ENCODE measurements around the gene ABI3BP.

The ABI3BP gene

DNA sequence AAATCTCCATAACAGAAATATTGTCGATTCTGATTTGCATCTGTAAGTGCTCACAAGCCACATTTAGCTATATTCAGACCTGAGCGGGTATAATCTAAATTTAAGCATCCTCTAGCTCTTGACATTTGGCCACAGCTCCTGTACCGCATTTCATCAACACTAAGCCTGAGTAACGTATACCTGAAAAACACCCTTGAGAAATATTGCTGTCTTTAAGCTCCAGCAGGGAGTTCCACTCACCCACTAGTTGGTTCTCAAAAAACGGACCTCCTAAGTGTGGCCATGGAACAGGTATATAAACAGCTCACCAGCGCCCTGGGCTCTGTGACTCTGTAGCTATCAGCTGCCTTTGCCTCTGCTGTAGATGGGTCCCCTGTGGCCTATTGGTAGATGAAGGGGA, 80.7 kb downstream of the ABI3BP start:
- no peak for DNase-seq (ENCODE audit: low read depth)
- no peak overlapping the region for H3K4me3 ChIP-seq (ENCODE audit: low read depth, low read length)
- TF ChIP-seq, protein P1, sequence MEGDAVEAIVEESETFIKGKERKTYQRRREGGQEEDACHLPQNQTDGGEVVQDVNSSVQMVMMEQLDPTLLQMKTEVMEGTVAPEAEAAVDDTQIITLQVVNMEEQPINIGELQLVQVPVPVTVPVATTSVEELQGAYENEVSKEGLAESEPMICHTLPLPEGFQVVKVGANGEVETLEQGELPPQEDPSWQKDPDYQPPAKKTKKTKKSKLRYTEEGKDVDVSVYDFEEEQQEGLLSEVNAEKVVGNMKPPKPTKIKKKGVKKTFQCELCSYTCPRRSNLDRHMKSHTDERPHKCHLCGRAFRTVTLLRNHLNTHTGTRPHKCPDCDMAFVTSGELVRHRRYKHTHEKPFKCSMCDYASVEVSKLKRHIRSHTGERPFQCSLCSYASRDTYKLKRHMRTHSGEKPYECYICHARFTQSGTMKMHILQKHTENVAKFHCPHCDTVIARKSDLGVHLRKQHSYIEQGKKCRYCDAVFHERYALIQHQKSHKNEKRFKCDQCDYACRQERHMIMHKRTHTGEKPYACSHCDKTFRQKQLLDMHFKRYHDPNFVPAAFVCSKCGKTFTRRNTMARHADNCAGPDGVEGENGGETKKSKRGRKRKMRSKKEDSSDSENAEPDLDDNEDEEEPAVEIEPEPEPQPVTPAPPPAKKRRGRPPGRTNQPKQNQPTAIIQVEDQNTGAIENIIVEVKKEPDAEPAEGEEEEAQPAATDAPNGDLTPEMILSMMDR (IDR thresholded peaks at IDR 0.05; ENCODE audit: control insufficient read depth, extremely low read depth, insufficient read depth) = no peak

DNA sequence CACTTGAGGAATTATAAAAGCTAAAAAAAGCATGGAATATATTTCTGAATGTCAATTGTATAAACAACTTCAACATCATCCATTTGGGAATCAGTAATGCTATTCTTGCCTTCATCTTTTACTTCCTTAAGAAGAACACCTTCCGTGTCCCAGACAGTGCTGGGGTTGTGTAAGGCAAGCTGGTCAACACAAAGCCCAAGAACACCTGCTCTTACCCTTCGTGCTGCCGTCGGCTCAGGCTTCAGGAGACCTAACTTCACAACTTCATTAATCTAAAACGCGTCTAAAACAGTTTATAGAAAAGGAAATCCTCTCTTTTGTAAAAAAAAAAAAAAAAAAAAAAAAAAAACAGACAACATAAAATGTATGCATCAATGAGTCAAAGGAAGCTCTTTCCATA, 81.3 kb downstream of the ABI3BP start:
- no peak overlapping the region for H3K4me3 ChIP-seq (ENCODE audit: low read depth, low read length)
- TF ChIP-seq, protein P1 (IDR thresholded peaks at IDR 0.05; ENCODE audit: control insufficient read depth, extremely low read depth, insufficient read depth) = no peak
- no peak for DNase-seq (ENCODE audit: low read depth)

DNA sequence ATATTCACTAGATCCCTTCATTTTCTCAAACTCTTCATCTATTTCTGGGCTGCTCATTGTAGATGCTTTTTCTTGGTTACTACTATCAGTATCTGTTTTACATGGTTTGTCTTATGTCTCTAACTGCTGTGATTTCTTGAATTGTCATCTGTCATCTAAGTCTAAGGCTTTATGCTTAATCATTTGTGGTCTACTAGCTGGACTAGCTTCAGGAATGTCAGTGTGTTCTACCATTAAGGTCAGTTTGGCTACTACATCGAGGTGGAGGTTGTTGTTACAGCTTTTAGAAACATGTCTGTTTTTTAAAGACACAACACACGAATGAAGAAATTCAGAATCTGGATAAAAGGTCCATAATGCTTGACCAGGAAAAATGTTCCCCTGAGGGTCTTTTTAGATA, 82.2 kb downstream of the ABI3BP start:
- no peak overlapping the region for H3K4me3 ChIP-seq (ENCODE audit: low read depth, low read length)
- no peak for DNase-seq (ENCODE audit: low read depth)
- TF ChIP-seq, protein P1 (IDR thresholded peaks at IDR 0.05; ENCODE audit: control insufficient read depth, extremely low read depth, insufficient read depth) = no peak

DNA sequence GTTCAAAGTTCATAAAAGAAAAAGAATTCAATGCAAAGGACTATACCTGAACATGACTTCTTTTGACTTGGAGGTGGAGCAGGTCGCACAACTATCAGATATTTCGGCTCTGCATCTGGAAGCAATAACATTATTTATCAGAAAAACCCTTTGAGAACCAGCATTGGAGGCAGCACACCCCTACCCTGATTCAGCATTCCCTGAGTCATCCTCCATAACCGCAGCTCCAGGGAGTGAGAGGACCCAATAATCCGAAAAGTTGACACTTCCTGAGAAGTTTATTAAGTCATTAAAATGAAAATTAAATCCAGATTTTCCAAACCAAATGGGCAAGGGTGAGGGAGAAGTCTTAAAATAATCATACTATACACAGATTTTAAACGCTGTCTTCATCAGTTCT, 90.6 kb downstream of the ABI3BP start:
- no peak for DNase-seq (ENCODE audit: low read depth)
- TF ChIP-seq, protein P1 (IDR thresholded peaks at IDR 0.05; ENCODE audit: control insufficient read depth, extremely low read depth, insufficient read depth) = no peak
- no peak overlapping the region for H3K4me3 ChIP-seq (ENCODE audit: low read depth, low read length)

DNA sequence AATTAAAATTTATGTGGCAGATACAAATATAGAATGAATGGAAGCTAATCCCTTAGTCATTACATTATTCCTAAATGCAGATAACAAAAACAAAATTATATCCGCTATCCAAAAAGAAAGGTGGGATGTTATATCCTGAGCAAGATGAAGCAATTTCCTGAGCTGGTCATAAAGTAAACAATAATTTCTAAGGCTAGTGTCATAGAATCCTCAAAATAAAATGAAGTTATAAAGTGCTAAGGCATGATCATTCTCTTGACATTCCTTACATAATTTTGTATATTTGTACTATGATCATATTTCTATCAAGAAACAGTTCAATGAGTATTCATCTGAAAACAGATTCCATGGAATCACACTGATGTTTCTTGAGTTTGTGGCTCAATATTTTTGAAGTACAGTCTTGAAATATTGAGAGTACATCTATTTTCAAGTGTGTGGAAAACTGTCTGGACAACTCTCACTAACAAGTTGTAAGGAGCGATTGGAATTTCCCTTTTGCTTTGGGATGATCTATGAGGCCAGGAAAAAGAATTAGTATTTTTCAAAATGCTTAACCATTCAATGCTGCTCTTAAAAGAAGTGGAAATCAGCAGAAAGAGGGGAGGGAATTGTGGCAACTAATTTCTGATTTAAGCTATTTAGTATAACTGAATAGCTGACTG, 92.4 kb downstream of the ABI3BP start:
- no peak for DNase-seq (ENCODE audit: low read depth)
- TF ChIP-seq, protein P1 (IDR thresholded peaks at IDR 0.05; ENCODE audit: control insufficient read depth, extremely low read depth, insufficient read depth) = no peak
- H3K4me3 ChIP-seq (ENCODE audit: low read depth, low read length) = no peak overlapping the region

DNA sequence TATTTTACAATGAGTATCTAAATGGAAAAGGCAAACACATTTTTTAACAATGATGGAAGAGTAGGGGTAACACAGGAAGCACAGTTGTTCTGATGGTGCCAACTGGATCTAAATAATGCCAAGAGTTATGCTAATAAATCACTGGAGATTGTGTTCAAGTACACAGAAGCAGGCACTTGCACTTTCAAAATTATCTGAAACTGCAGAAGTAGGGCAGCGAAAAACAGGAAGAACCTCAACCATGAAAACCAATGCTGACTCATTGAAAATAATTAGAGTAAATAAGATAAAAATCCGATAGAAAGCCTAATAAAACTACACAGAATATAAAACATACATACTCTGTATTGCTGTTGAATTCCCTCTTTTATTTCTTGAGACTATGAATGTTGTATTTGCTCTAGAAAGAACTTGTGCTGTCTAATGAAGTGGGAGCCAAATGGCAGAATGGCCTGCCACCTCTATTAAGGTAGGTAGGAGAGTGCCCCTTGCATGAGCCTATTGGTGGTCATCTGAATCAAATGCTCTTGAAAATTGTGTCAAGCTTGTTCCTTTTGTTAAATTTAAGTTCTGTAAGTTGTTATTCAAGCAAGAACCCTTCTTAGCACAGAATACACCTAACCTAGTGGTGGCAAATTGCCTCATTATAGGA, 93.7 kb downstream of the ABI3BP start:
- H3K4me3 ChIP-seq (ENCODE audit: low read depth, low read length) = no peak overlapping the region
- TF ChIP-seq, protein P1 (IDR thresholded peaks at IDR 0.05; ENCODE audit: control insufficient read depth, extremely low read depth, insufficient read depth) = no peak
- DNase-seq (ENCODE audit: low read depth) = no peak

DNA sequence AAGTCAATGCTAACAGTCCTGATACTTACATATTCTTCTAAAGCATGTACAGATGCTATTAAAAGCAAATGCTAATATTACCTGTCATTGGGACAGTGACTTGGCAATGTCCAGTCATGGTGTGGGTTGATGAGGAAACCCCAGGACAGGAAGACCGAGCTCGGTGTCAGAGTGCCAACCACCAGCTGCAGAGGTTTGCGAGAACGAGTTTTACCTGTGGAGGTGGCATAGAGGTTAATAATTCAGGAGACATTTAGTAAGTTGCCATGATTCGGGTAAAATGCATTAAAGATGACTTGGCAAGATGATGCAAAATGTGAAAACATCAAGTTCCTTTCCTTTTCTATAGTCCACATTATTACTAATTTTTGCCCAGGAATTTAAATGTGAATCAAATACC, 94.5 kb downstream of the ABI3BP start:
- TF ChIP-seq, protein P1 (IDR thresholded peaks at IDR 0.05; ENCODE audit: control insufficient read depth, extremely low read depth, insufficient read depth) = no peak
- H3K4me3 ChIP-seq (ENCODE audit: low read depth, low read length) = no peak overlapping the region
- DNase-seq (ENCODE audit: low read depth) = no peak
